ENCODE results near the gene ATF6B. TPM values are rescaled to one million over a fixed set of nuclear protein-coding genes. Genes with fewer than 3 reads are reported as not detected.

ATF6B gene
- total and polyA plus RNA-seq, 4 experiments from 2014 or later: 11.4 to 154 (median 89.2) TPM

- peaks cover 51 to 68% of the 10 kb centered on the region in 2 donors for H3K36me3 Mint-ChIP-seq
- CTCF ChIA-PET (ENCODE audit: partially characterized antibody): no interaction called here
These were observed 4.4 kb downstream of the ATF6B start for GRCh38 chr6:32123681-32124080.

GRCh38 chr6:32120573-32121059, 7.4 kb downstream of the ATF6B start:
- Histone ChIP-seq H3K9me3 (ENCODE audit: control insufficient read depth in 1 of 2, low read length in 2 of 2) (no peaks in the 10 kb centered on the region), H3K4me1 (ENCODE audit: insufficient read depth, low read length) (peaks cover 8% of the 10 kb centered on the region), H3K27ac (ENCODE audit: low read depth, low read length) (no peak overlapping the region), H3K27me3 (ENCODE audit: insufficient read depth, low read length) (no peaks in the 10 kb centered on the region), H3K36me3 (ENCODE audit: insufficient read depth, low read length) (peaks cover 74% of the 10 kb centered on the region), H3K4me3 (ENCODE audit: low read length in 2 of 2) (no peak overlapping the region)
- Mint-ChIP-seq H3K27me3 (no peaks in the 10 kb centered on the region), H3K27ac (no peak overlapping the region), H3K4me1 (peaks cover 9 to 26% (median 17%) of the 10 kb centered on the region in 4 donors), H3K9me3 (no peaks in the 10 kb centered on the region), H3K4me3 (no peak overlapping the region), H3K36me3 (peaks cover 47 to 72% of the 10 kb centered on the region in 2 donors)
- DNase-seq: no peak
- intact Hi-C loops (cut with micrococcal nuclease): no loop called here
- ChIA-PET CTCF (ENCODE audit: partially characterized antibody) (interaction anchor here (0.7 to 4.3 kb wide), 2 partner anchors 8 to 75 kb away, joined by 3 to 32 read pairs; partner anchors contain the start of genes ATF6B and FKBPL), POLR2A (ENCODE audit: partially characterized antibody) (interaction anchor here (1.6 to 3.5 kb wide), 2 partner anchors 8 to 75 kb away, joined by 9 to 20 read pairs; partner anchors contain the start of genes ATF6B and FKBPL)

More at GRCh38 chr6:32123681-32124080, 4.4 kb downstream of the ATF6B start:
- H3K4me3 ChIP-seq (ENCODE audit: low read length in 2 of 2): no peak overlapping the region
- no peak overlapping the region for H3K27ac ChIP-seq (ENCODE audit: low read depth, low read length)
- Mint-ChIP-seq H3K27ac (peak overlapping the region in 2 of 7 donors; percentile 5 to 57), H3K4me3 (peak overlapping the region in 1 of 8 donors; percentile 29), H3K4me1 (peaks cover 30 to 54% (median 42%) of the 10 kb centered on the region in 4 donors), H3K27me3 (no peaks in the 10 kb centered on the region), H3K9me3 (no peaks in the 10 kb centered on the region)
- no peaks in the 10 kb centered on the region for H3K9me3 ChIP-seq (ENCODE audit: control insufficient read depth in 1 of 2, low read length in 2 of 2)
- H3K27me3 ChIP-seq (ENCODE audit: insufficient read depth, low read length): no peaks in the 10 kb centered on the region
- DNase-seq: no peak
- peaks cover 56% of the 10 kb centered on the region for H3K36me3 ChIP-seq (ENCODE audit: insufficient read depth, low read length)
- peaks cover 31% of the 10 kb centered on the region for H3K4me1 ChIP-seq (ENCODE audit: insufficient read depth, low read length)
- intact Hi-C loops (cut with micrococcal nuclease): no loop called here
- POLR2A ChIA-PET (ENCODE audit: partially characterized antibody): interaction anchor here (0.6 kb wide), 2 partner anchors 52 to 312 kb away, joined by 3 read pairs; partner anchors contain the start of gene AGPAT1

- Histone ChIP-seq H3K9me3 (ENCODE audit: control insufficient read depth in 1 of 2, low read length in 2 of 2) (no peaks in the 10 kb centered on the region), H3K4me3 (ENCODE audit: low read length in 2 of 2) (no peak overlapping the region), H3K27me3 (ENCODE audit: insufficient read depth, low read length) (no peaks in the 10 kb centered on the region), H3K4me1 (ENCODE audit: insufficient read depth, low read length) (peaks cover 8% of the 10 kb centered on the region), H3K36me3 (ENCODE audit: insufficient read depth, low read length) (peaks cover 69% of the 10 kb centered on the region), H3K27ac (ENCODE audit: low read depth, low read length) (no peak overlapping the region)
- Mint-ChIP-seq H3K27ac (peak overlapping the region in 6 of 7 donors; percentile 47 to 90 (median 72)), H3K4me1 (peaks cover 3 to 19% (median 11%) of the 10 kb centered on the region in 4 donors), H3K4me3 (no peak overlapping the region), H3K27me3 (no peaks in the 10 kb centered on the region), H3K9me3 (no peaks in the 10 kb centered on the region), H3K36me3 (peaks cover 39 to 75% of the 10 kb centered on the region in 2 donors)
- peak in 4 of 5 donors; percentile 59 to 65 (median 63) for DNase-seq
- ChIA-PET CTCF (ENCODE audit: partially characterized antibody) (interaction anchor here (0.6 to 4.3 kb wide), 22 partner anchors 9 to 138 kb away, joined by 3 to 32 read pairs (median 4); partner anchors contain the start of genes AGPAT1, ATF6B, FKBPL and GPSM3), POLR2A (ENCODE audit: partially characterized antibody) (interaction anchor here (0.6 to 3.5 kb wide), 8 partner anchors 10 to 77 kb away, joined by 3 to 20 read pairs (median 3); partner anchors contain the start of genes ATF6B, FKBPL and GPSM3)
- intact Hi-C loops (cut with micrococcal nuclease): loop anchor here (1.0 to 2.0 kb wide), 3 partner anchors 35 to 126 kb away; partner anchors contain the start of gene PPT2
These were observed 9.0 kb downstream of the ATF6B start for GRCh38 chr6:32118782-32119628.

GRCh38 chr6:32117461-32117860, 10.6 kb downstream of the ATF6B start:
- CTCF ChIA-PET (ENCODE audit: partially characterized antibody): interaction anchor here (0.8 to 4.3 kb wide), 13 partner anchors 8 to 136 kb away, joined by 3 to 32 read pairs (median 7); partner anchors contain the start of genes ATF6B, FKBPL, GPSM3 and TNXB
- POLR2A ChIA-PET (ENCODE audit: partially characterized antibody): interaction anchor here (1.3 kb wide), 1 partner anchor 61 kb away, joined by 3 read pairs; the partner anchor contains the start of gene RNF5
- no peaks in the 10 kb centered on the region for H3K27me3 ChIP-seq (ENCODE audit: insufficient read depth, low read length)
- H3K4me3 ChIP-seq (ENCODE audit: low read length in 2 of 2): no peak overlapping the region
- intact Hi-C loops (cut with micrococcal nuclease): no loop called here
- peaks cover 34 to 70% of the 10 kb centered on the region in 2 donors for H3K36me3 Mint-ChIP-seq
- H3K9me3 Mint-ChIP-seq: no peaks in the 10 kb centered on the region
- no peaks in the 10 kb centered on the region for H3K27me3 Mint-ChIP-seq
- H3K27ac Mint-ChIP-seq: peak overlapping the region in 1 of 7 donors; percentile 53
- DNase-seq: no peak
- peaks cover 8% of the 10 kb centered on the region for H3K4me1 ChIP-seq (ENCODE audit: insufficient read depth, low read length)
- H3K36me3 ChIP-seq (ENCODE audit: insufficient read depth, low read length): peaks cover 62% of the 10 kb centered on the region
- H3K4me1 Mint-ChIP-seq: peaks cover 5 to 19% (median 10%) of the 10 kb centered on the region in 4 donors
- no peaks in the 10 kb centered on the region for H3K9me3 ChIP-seq (ENCODE audit: control insufficient read depth in 1 of 2, low read length in 2 of 2)
- no peak overlapping the region for H3K27ac ChIP-seq (ENCODE audit: low read depth, low read length)
- no peak overlapping the region for H3K4me3 Mint-ChIP-seq

- CTCF ChIA-PET (ENCODE audit: partially characterized antibody): interaction anchor here (0.8 to 2.8 kb wide), 5 partner anchors 10 to 129 kb away, joined by 3 to 13 read pairs (median 8); partner anchors contain the start of gene GPSM3
- DNase-seq: no peak
- H3K9me3 Mint-ChIP-seq: no peaks in the 10 kb centered on the region
- H3K4me1 Mint-ChIP-seq: peaks cover 4 to 13% (median 10%) of the 10 kb centered on the region in 4 donors
- no peaks in the 10 kb centered on the region for H3K27me3 Mint-ChIP-seq
- H3K36me3 ChIP-seq (ENCODE audit: insufficient read depth, low read length): peaks cover 56% of the 10 kb centered on the region
- H3K27ac Mint-ChIP-seq: peak overlapping the region in 2 of 7 donors; percentile 23 to 85
- intact Hi-C loops (cut with micrococcal nuclease): no loop called here
- POLR2A ChIA-PET (ENCODE audit: partially characterized antibody): interaction anchor here (0.9 kb wide), 1 partner anchor 76 kb away, joined by 3 read pairs; the partner anchor contains the start of gene GPSM3
- no peaks in the 10 kb centered on the region for H3K9me3 ChIP-seq (ENCODE audit: control insufficient read depth in 1 of 2, low read length in 2 of 2)
- H3K4me1 ChIP-seq (ENCODE audit: insufficient read depth, low read length): peaks cover 8% of the 10 kb centered on the region
- no peak overlapping the region for H3K4me3 Mint-ChIP-seq
- H3K4me3 ChIP-seq (ENCODE audit: low read length in 2 of 2): no peak overlapping the region
- peaks cover 27 to 65% of the 10 kb centered on the region in 2 donors for H3K36me3 Mint-ChIP-seq
- H3K27me3 ChIP-seq (ENCODE audit: insufficient read depth, low read length): no peaks in the 10 kb centered on the region
- no peak overlapping the region for H3K27ac ChIP-seq (ENCODE audit: low read depth, low read length)
These were observed 11.4 kb downstream of the ATF6B start for GRCh38 chr6:32116674-32117073.

GRCh38 chr6:32115623-32116022, 12.4 kb downstream of the ATF6B start:
- H3K36me3 ChIP-seq (ENCODE audit: insufficient read depth, low read length): peaks cover 45% of the 10 kb centered on the region
- CTCF ChIA-PET (ENCODE audit: partially characterized antibody): no interaction called here
- H3K36me3 Mint-ChIP-seq: peaks cover 19 to 61% of the 10 kb centered on the region in 2 donors

More at GRCh38 chr6:32115623-32116022, 12.4 kb downstream of the ATF6B start:
- H3K4me3 ChIP-seq (ENCODE audit: low read length in 2 of 2): no peak overlapping the region
- intact Hi-C loops (cut with micrococcal nuclease): no loop called here
- no peak overlapping the region for H3K27ac ChIP-seq (ENCODE audit: low read depth, low read length)
- POLR2A ChIA-PET (ENCODE audit: partially characterized antibody): no interaction called here
- H3K4me1 ChIP-seq (ENCODE audit: insufficient read depth, low read length): peaks cover 8% of the 10 kb centered on the region
- no peaks in the 10 kb centered on the region for H3K9me3 ChIP-seq (ENCODE audit: control insufficient read depth in 1 of 2, low read length in 2 of 2)
- peak overlapping the region in 3 of 7 donors; percentile 24 to 73 (median 29) for H3K27ac Mint-ChIP-seq
- no peaks in the 10 kb centered on the region for H3K9me3 Mint-ChIP-seq
- no peaks in the 10 kb centered on the region for H3K27me3 Mint-ChIP-seq
- peaks cover 6 to 13% (median 9%) of the 10 kb centered on the region in 4 donors for H3K4me1 Mint-ChIP-seq
- H3K27me3 ChIP-seq (ENCODE audit: insufficient read depth, low read length): no peaks in the 10 kb centered on the region
- no peak overlapping the region for H3K4me3 Mint-ChIP-seq
- no peak for DNase-seq

Data from CD4-positive, alpha-beta memory T cell (primary cell).